Measurements from ENCODE around the gene MSANTD2.

- TF ChIP-seq POLR2A (IDR thresholded peaks at IDR 0.05) (no peak), CTCF (IDR thresholded peaks at IDR 0.05) (no peak)
Observed at GRCh38 chr11:124729571-124729970, 70.6 kb downstream of the MSANTD2 start.
